ENCODE measurements around the gene IQSEC1. TPM values are rescaled to one million over a fixed set of nuclear protein-coding genes. Genes with fewer than 3 reads are reported as not detected.

The IQSEC1 gene
- total and polyA plus RNA-seq, 2 of the 8 experiments (the other 6 are each of a cell fraction or from before 2014, with no cell fraction given), result 6.8 to 28.8 TPM

- Histone ChIP-seq H2AFZ (ENCODE audit: low read length) (no peak overlapping the region), H2BK120ac (replicated peaks; ENCODE audit: low read depth, low read length) (no peak overlapping the region), H4K5ac (ENCODE audit: insufficient read length, low read depth, low read length) (no peak overlapping the region), H3K14ac (ENCODE audit: insufficient read length) (no peak overlapping the region), H3K79me2 (ENCODE audit: control insufficient read depth in 1 of 2, insufficient read depth in 2 of 2, low read length in 2 of 2) (no peaks in the 10 kb centered on the region), H2BK15ac (ENCODE audit: low read length) (no peak overlapping the region), H3K23me2 (ENCODE audit: low read depth, low read length) (no peaks in the 10 kb centered on the region), H2BK20ac (ENCODE audit: low read length) (no peak overlapping the region), H3K27ac (ENCODE audit: low read depth, low read length) (no peak overlapping the region), H3K36me3 (ENCODE audit: control insufficient read depth in 2 of 4, insufficient read depth in 4 of 4, low read length in 3 of 4) (no peaks in the 10 kb centered on the region), H4K91ac (replicated peaks; ENCODE audit: insufficient read length, low read length) (no peak overlapping the region), H3K27me3 (replicated peaks in 1 of 4; ENCODE audit: control insufficient read depth in 3 of 4, extremely low read depth in 1 of 4, insufficient read depth in 3 of 4, low read length in 3 of 4) (0 out of 7 replicates have a peak, but pooled peaks cover 0 to 3% (median 0%) of the 10 kb centered on the region in 4 experiments), H3K4me3 (ENCODE audit: extremely low read depth in 1 of 4, insufficient read depth in 2 of 4, low read depth in 3 of 4, low read length in 4 of 4) (no peak overlapping the region), H2BK12ac (ENCODE audit: low read depth, low read length) (no peak overlapping the region), H3K79me1 (ENCODE audit: low read depth, low read length) (no peaks in the 10 kb centered on the region), H3K23ac (ENCODE audit: insufficient read length) (no peak overlapping the region), H3K18ac (ENCODE audit: extremely low read depth, low read length) (no peak overlapping the region), H3K56ac (replicated peaks; ENCODE audit: insufficient read length, low read depth, low read length) (no peak overlapping the region), H3K9ac (replicated peaks in 1 of 4; ENCODE audit: extremely low read depth in 1 of 4, low read depth in 3 of 4, low read length in 3 of 4) (no peak overlapping the region), H2AK5ac (ENCODE audit: low read depth, low read length) (no peak overlapping the region), H2BK5ac (ENCODE audit: low read depth, low read length) (no peak overlapping the region), H3K4ac (replicated peaks; ENCODE audit: insufficient read length, low read depth, low read length) (no peak overlapping the region), H4K20me1 (replicated peaks in 1 of 2; ENCODE audit: control insufficient read depth in 1 of 2, insufficient read depth in 2 of 2, low read length in 2 of 2) (no peaks in the 10 kb centered on the region), H4K8ac (ENCODE audit: extremely low read depth, insufficient read depth, low read length) (no peak overlapping the region), H3K9me3 (ENCODE audit: insufficient read depth in 2 of 2, low read depth in 1 of 2, low read length in 1 of 2) (no peaks in the 10 kb centered on the region), H3K4me2 (ENCODE audit: insufficient read depth in 1 of 2, low read depth in 2 of 2, low read length in 2 of 2) (no peak overlapping the region), H3K4me1 (replicated peaks in 1 of 4; ENCODE audit: control insufficient read depth in 3 of 4, insufficient read depth in 4 of 4, low read length in 3 of 4) (peaks cover 5 to 10% (median 6%) of the 10 kb centered on the region in 4 experiments)
- 87% methylated on average over 13 of the region's 16 CpGs; no CpG with 5 or more reads in 1 of the 2 experiments for WGBS, 2 experiments (ENCODE audit: extremely low coverage in 1 of 2, insufficient coverage in 1 of 2, insufficient read length in 1 of 2, insufficient replicate concordance in 2 of 2, low coverage in 1 of 2, low lambda C conversion rate in 2 of 2, missing lambda C conversion rate in 1 of 2)
- TF ChIP-seq BCL11A (IDR thresholded peaks at IDR 0.05; ENCODE audit: low read depth in 2 of 2, low read length in 2 of 2) (no peak), YY1 (IDR thresholded peaks at IDR 0.05; ENCODE audit: low read depth, low read length) (no peak)
- CTCF ChIA-PET (ENCODE audit: partially characterized antibody), result interaction anchor here (0.5 to 13.5 kb wide), 9 partner anchors 9 to 641 kb away, joined by 3 to 71 read pairs (median 4); no protein-coding TSS in a partner anchor
- POLR2A ChIA-PET (ENCODE audit: partially characterized antibody), result no interaction called here
- DNase-seq (ENCODE audit: low read depth in 1 of 2, low spot score in 2 of 2) (no peak), FAIRE-seq (no peak)
Measured at GRCh38 chr3:13007251-13007941, 65.8 kb downstream of the IQSEC1 start.
